Keratinocyte (primary cell): ENCODE results near the gene ZNHIT3. TPM values are rescaled to one million over a fixed set of nuclear protein-coding genes. Genes with fewer than 3 reads are reported as not detected.

ENCODE experiments used
- DNase-seq: peaks from one replicate; pipeline ENCODE4 v3.0.0-alpha.2; 2011; ENCODE audit warnings: low read depth, missing footprints, low spot score
- FAIRE-seq: peaks from 2 replicates; lab custom pipeline; 2011; peaks lifted over from hg19 to GRCh38; lab: Jason Lieb, UNC
- H2AFZ ChIP-seq: 2 replicates; pipeline ENCODE4 v1.6.0; 2012; ENCODE audit warnings: low read length, control low read depth, inconsistent platforms; ENCODE audit not compliant: control insufficient read depth
- H3K27ac ChIP-seq: 2 replicates; pipeline ENCODE4 v1.5.1; 2011; ENCODE audit warnings: low read length; ENCODE audit not compliant: control insufficient read depth, insufficient read depth
- H3K27me3 ChIP-seq: 3 replicates; pipeline ENCODE4 v1.6.0; 2011; ENCODE audit warnings: low read length; ENCODE audit not compliant: control insufficient read depth, insufficient read depth; ENCODE audit errors: extremely low read depth
- H3K36me3 ChIP-seq, 2 experiments: 2 replicates in 1 of 2; 3 replicates in 1 of 2; pipeline ENCODE4 v1.5.1; 2011; ENCODE audit warnings: low read length in 2 of 2, mild to moderate bottlenecking in 1 of 2; ENCODE audit not compliant: control insufficient read depth in 2 of 2, insufficient read depth in 2 of 2; ENCODE audit errors: extremely low read depth in 1 of 2
- H3K4me1 ChIP-seq: 3 replicates; pipeline ENCODE4 v1.5.1; 2011; ENCODE audit warnings: low read length; ENCODE audit not compliant: control insufficient read depth, insufficient read depth; ENCODE audit errors: extremely low read depth
- H3K4me2 ChIP-seq: 3 replicates; pipeline ENCODE4 v1.6.0; 2011; ENCODE audit warnings: low read depth, low read length; ENCODE audit not compliant: control insufficient read depth, insufficient read depth; ENCODE audit errors: extremely low read depth
- H3K4me3 ChIP-seq, 3 experiments: fragments of 200-600 bp in 1 of 3; sonication (generic) in 1 of 3; 2 replicates in 2 of 3; 3 replicates in 1 of 3; pipeline ENCODE4 v1.5.1; 2011 to 2016; ENCODE audit warnings: low read length in 3 of 3, mild to moderate bottlenecking in 3 of 3, control low read depth in 2 of 3, inconsistent platforms in 1 of 3, low read depth in 1 of 3, mixed read lengths in 1 of 3, mixed run types in 1 of 3, moderate library complexity in 1 of 3; ENCODE audit not compliant: control insufficient read depth in 2 of 3, insufficient read depth in 2 of 3; ENCODE audit errors: extremely low read depth in 1 of 3
- H3K79me2 ChIP-seq: 2 replicates; pipeline ENCODE4 v1.6.0; 2012; ENCODE audit warnings: low read length; ENCODE audit not compliant: control insufficient read depth, insufficient read depth
- H3K9ac ChIP-seq: 3 replicates; pipeline ENCODE4 v1.6.0; 2011; ENCODE audit warnings: low read length; ENCODE audit not compliant: control insufficient read depth, insufficient read depth; ENCODE audit errors: extremely low read depth
- H3K9me1 ChIP-seq: 3 replicates; pipeline ENCODE4 v1.6.0; 2011; ENCODE audit warnings: low read length; ENCODE audit not compliant: control insufficient read depth, insufficient read depth; ENCODE audit errors: extremely low read depth
- H3K9me3 ChIP-seq: 2 replicates; pipeline ENCODE4 v1.5.1; 2012; ENCODE audit warnings: low read depth, low read length; ENCODE audit not compliant: control insufficient read depth
- H4K20me1 ChIP-seq: 3 replicates; pipeline ENCODE4 v1.6.0; 2011; ENCODE audit warnings: low read length; ENCODE audit not compliant: control insufficient read depth, insufficient read depth; ENCODE audit errors: extremely low read depth
- CTCF ChIP-seq, 3 experiments: IDR thresholded peaks in 1 of 3; conservative IDR thresholded peaks in 1 of 3; optimal IDR thresholded peaks in 1 of 3; 2 replicates in 2 of 3; 3 replicates in 1 of 3; pipeline versions ENCODE3 to v1.5.1; 2011; ENCODE audit warnings: low read length in 3 of 3, mild to moderate bottlenecking in 3 of 3, moderate library complexity in 2 of 3, control low read depth in 1 of 3, inconsistent platforms in 1 of 3; ENCODE audit not compliant: insufficient read depth in 2 of 3; ENCODE audit errors: extremely low read depth in 1 of 3
- EZH2 ChIP-seq: IDR thresholded peaks from one replicate; pipeline ENCODE4 v1.6.1; 2012; ENCODE audit warnings: inconsistent platforms, mild to moderate bottlenecking, low read length, moderate library complexity
- dilution Hi-C: fragments of 300-500 bp; cut with MboI; formaldehyde crosslinking; loops from one replicate; pipeline ENCODE4 v1.7.0; 2020; ENCODE audit warnings: low sequenced_read_pairs; ENCODE audit not compliant: extremely low pct_ligation_motif_present
- polyA plus RNA-seq, 5 experiments: library from polyadenylated mRNA; depleted of rRNA in 3 of 5; stranded (reverse) in 3 of 5; stranded (forward) in 1 of 5; unstranded in 1 of 5; fragments of >200 nt; gene quantifications; 1 replicate in 1 of 5; 2 replicates in 3 of 5; 3 replicates in 1 of 5; pipeline versions ENCODE4 v1.2.1 to v1.2.3, GENCODE V29; 2011 to 2012; ENCODE audit warnings: missing spikeins in 2 of 5, low read depth in 1 of 5, low replicate concordance in 1 of 5

Gene ZNHIT3
- polyA plus RNA-seq, 1 donor (not counting 4 experiments of a cell fraction or from before 2014, with no cell fraction given): 72.4 TPM

DNA sequence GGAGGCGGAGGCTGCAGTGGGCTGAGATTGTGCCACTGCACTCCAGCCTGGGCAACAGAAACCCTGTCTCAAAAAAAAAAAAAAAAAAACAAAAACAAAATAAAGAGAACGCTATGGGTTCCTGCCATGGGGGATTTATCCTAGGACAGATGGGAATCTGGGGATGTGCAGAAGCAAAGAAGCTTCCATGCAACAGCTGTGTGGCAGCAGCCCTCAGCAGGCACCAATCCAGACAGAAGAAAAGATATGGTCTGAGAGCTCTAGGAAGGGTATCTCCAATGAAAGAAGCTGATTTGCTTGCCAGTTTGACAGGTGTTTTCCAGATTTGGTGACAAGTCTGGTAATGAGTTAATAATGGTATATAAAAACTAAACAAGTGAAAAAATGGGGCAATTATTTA is 36.6 kb downstream of the ZNHIT3 start:
- Histone ChIP-seq H3K4me2 (no peak overlapping the region), H2AFZ (no peak overlapping the region), H3K27me3 (no peaks in the 10 kb centered on the region), H3K9me3 (no peaks in the 10 kb centered on the region), H3K79me2 (peaks cover 14% of the 10 kb centered on the region), H3K36me3 (peaks cover 12 to 42% of the 10 kb centered on the region in 2 experiments), H3K9ac (no peak overlapping the region), H3K27ac (no peak overlapping the region), H3K4me3 (no peak overlapping the region), H3K9me1 (no peaks in the 10 kb centered on the region), H3K4me1 (peaks cover 21% of the 10 kb centered on the region), H4K20me1 (no peaks in the 10 kb centered on the region)
- TF ChIP-seq CTCF (optimal IDR thresholded peaks at IDR 0.05 in 1 of 3, IDR thresholded peaks at IDR 0.05 in 1 of 3, conservative IDR thresholded peaks at IDR 0.05 in 1 of 3; ENCODE audit: extremely low read depth in 1 of 3, insufficient read depth in 2 of 3, low read length in 3 of 3) (no peak), EZH2 (no peak)
- FAIRE-seq (no peak), DNase-seq (no peak)
- dilution Hi-C loops: no loop called here

GRCh38 chr17:36524428-36524876 is 38.0 kb downstream of the ZNHIT3 start:
- Histone ChIP-seq H3K4me2 (peak overlapping the region; percentile 31), H2AFZ (no peak overlapping the region), H3K79me2 (peaks cover 18% of the 10 kb centered on the region), H3K36me3 (peaks cover 12 to 42% of the 10 kb centered on the region in 2 experiments), H3K4me1 (peaks cover 30% of the 10 kb centered on the region), H3K4me3 (no peak overlapping the region), H3K9me3 (no peaks in the 10 kb centered on the region), H4K20me1 (no peaks in the 10 kb centered on the region), H3K9me1 (peaks cover 4% of the 10 kb centered on the region), H3K27me3 (no peaks in the 10 kb centered on the region), H3K27ac (peak overlapping the region; percentile 61), H3K9ac (no peak overlapping the region)
- DNase-seq: peak; percentile 84
- no peak for FAIRE-seq
- TF ChIP-seq CTCF (optimal IDR thresholded peaks at IDR 0.05 in 1 of 3, IDR thresholded peaks at IDR 0.05 in 1 of 3, conservative IDR thresholded peaks at IDR 0.05 in 1 of 3; ENCODE audit: extremely low read depth in 1 of 3, insufficient read depth in 2 of 3, low read length in 3 of 3) (no peak), EZH2 (no peak)
- dilution Hi-C loops: no loop called here
